Small intestine (tissue), 7 donors: ENCODE results near the gene HES1. TPM values are rescaled to one million over a fixed set of nuclear protein-coding genes. Genes with fewer than 3 reads are reported as not detected.

Source experiments
- DNase-seq, 2 donors: peaks; one replicate each; pipeline versions ENCODE4 v3.0.0 to v3.0.0-alpha.2; 2013
- FAIRE-seq: peaks from 2 replicates; lab custom pipeline; 2012; peaks lifted over from hg19 to GRCh38; lab: Jason Lieb, UNC
- H3K27ac ChIP-seq, 3 donors: one replicate each; pipeline ENCODE4 v1.5.1; 2013; ENCODE audit warnings: low read length in 2 of 3, mild to moderate bottlenecking in 2 of 3, control low read depth in 1 of 3, inconsistent platforms in 1 of 3, low read depth in 1 of 3, moderate library complexity in 1 of 3
- H3K27me3 ChIP-seq, 3 donors: one replicate each; pipeline ENCODE4 v1.6.1; 2013; ENCODE audit warnings: low read length in 3 of 3, inconsistent platforms in 1 of 3; ENCODE audit not compliant: control insufficient read depth in 3 of 3, insufficient read depth in 3 of 3
- H3K36me3 ChIP-seq, 3 donors: one replicate each; pipeline ENCODE4 v1.6.1; 2013; ENCODE audit warnings: low read length in 3 of 3, inconsistent platforms in 1 of 3, low read depth in 1 of 3, mild to moderate bottlenecking in 1 of 3, moderate library complexity in 1 of 3; ENCODE audit not compliant: control insufficient read depth in 3 of 3, insufficient read depth in 2 of 3
- H3K4me1 ChIP-seq, 3 donors: one replicate each; pipeline ENCODE4 v1.6.1; 2013; ENCODE audit warnings: low read length in 2 of 3, inconsistent platforms in 1 of 3, low read depth in 1 of 3, mild to moderate bottlenecking in 1 of 3, moderate library complexity in 1 of 3; ENCODE audit not compliant: control insufficient read depth in 3 of 3, insufficient read depth in 2 of 3
- H3K4me3 ChIP-seq, 3 donors: one replicate each; pipeline ENCODE4 v1.5.1; 2013; ENCODE audit warnings: low read length in 3 of 3, control low read depth in 1 of 3, inconsistent platforms in 1 of 3, low read depth in 1 of 3, mild to moderate bottlenecking in 1 of 3, moderate library complexity in 1 of 3
- H3K9me3 ChIP-seq, 2 donors: one replicate each; pipeline ENCODE4 v1.6.1; 2013; ENCODE audit warnings: low read depth in 1 of 2, low read length in 1 of 2; ENCODE audit not compliant: control insufficient read depth in 2 of 2, insufficient read depth in 1 of 2
- WGBS, 3 donors: extraction: QIAGEN DNeasy Blood & Tissue Kit; methylation state at CpG; one replicate each; pipeline ENCODE4 v1.1.7; 2013; 5-methylcytosine and 5-hydroxymethylcytosine counted together
- polyA plus RNA-seq, 4 donors: library from polyadenylated mRNA; stranded (reverse) in 3 of 4; unstranded in 1 of 4; fragments of 200-250 nt in 3 of 4; fragments of 120-200 nt in 1 of 4; gene quantifications; one replicate each; pipeline versions ENCODE4 v1.2.1 to v1.2.3, GENCODE V29; 2013
- donor health status: healthy with polysubstance abuse.
- donor health status: control.
- donor health status: control.
- donor health status: Bipolar disorder and iron deficiency.
- donor health status: healthy.

Gene HES1
- polyA plus RNA-seq, 4 donors = 12.3 to 53.5 (median 27.5) TPM

DNA sequence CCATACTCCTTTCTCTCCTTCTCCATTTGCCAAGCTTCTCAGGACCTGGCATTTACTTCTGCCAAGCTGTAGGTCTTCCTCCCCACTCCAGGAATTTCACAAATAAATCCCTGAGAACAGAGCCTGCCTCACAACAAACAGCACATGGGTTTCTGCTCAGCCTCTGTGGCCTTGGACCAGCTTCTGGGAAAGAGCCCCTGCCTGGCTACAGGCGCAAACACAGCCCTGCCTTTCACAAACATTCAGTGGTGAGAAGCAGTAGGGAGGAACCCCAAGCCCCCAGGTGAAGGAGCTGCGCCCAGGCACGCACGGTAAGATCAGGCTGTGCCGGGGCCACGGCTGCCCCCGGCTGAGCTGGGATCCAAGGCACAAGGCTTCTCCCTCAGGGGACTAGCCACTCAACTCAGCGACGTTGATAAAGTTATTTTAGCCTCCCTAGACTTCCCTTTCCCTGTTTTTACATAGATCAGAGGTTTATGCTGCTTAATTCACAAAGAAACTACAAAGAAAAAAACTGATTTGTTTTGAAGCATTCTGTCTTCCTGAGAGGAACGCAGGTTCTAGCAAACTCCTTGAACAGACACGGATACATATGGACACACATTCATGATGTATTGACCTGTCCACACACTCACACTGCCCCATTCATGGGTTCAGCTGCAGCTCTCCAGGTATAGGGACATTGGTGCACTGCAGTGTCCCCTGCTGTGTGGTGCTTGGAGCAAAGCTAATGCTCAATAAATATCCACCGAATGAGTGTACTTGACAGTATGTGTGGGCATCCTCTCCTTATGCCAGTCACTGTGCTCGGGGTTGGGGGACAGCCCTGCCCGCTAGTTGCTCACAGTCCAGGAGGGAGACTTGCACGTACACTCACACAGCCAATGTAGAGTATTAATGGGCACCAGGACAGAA is 25.4 kb downstream of the HES1 start:
- Histone ChIP-seq H3K4me1 (peaks cover 0 to 50% (median 7%) of the 10 kb centered on the region in 3 donors), H3K27ac (no peak overlapping the region), H3K4me3 (no peak overlapping the region), H3K27me3 (no peaks in the 10 kb centered on the region), H3K36me3 (no peaks in the 10 kb centered on the region), H3K9me3 (no peaks in the 10 kb centered on the region)
- DNase-seq = peak; percentile 27 to 69
- WGBS, 3 donors = 52 to 64% (median 59%) methylated on average over 15 of the region's 15 CpGs
- FAIRE-seq = no peak

DNA sequence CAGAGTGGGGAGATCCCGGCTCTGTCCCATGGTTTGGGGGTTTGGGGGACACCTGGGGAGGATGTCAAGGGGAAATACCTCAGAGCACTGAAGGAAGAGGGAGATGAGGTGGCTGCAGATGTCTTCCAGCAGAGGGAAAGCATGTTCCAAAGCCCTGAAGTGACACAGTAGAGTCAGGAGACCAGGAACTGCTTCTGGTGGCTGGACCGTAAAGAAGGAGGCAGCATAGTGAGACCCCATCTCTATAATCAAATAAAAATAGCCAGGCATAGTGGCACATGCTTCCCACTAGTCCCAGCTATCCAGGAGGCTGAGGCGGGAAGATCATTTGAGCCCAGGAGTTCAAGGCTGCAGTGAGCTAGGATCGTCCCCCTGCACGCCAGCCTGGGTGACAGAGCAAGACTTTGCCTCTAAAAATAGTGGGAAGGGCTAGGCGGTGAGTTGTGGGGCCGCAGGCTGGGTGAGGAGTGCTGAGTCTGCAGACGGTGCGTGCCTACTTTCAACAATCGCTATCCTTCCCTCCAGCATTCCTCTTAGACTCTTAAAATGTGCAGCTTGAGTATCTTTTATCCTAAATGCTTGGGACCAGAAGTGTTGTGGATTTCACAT is 26.2 kb downstream of the HES1 start:
- DNase-seq = peak in 1 of 2 donors; percentile 47
- FAIRE-seq = no peak
- no peaks in the 10 kb centered on the region for H3K36me3 ChIP-seq
- H3K4me3 ChIP-seq = no peak overlapping the region
- H3K27ac ChIP-seq = no peak overlapping the region
- 84 to 93% (median 90%) methylated on average over 10 of the region's 10 CpGs for WGBS, 3 donors
- peaks cover 0 to 58% (median 7%) of the 10 kb centered on the region in 3 donors for H3K4me1 ChIP-seq
- H3K9me3 ChIP-seq = no peaks in the 10 kb centered on the region
- H3K27me3 ChIP-seq = no peaks in the 10 kb centered on the region

GRCh38 chr3:194162817-194163584 is 27.1 kb downstream of the HES1 start:
- FAIRE-seq = no peak
- no peak overlapping the region for H3K27ac ChIP-seq
- WGBS, 3 donors = 92 to 94% (median 93%) methylated on average over 6 of the region's 6 CpGs

GRCh38 chr3:194163697-194164096 is 27.7 kb downstream of the HES1 start:
- peak; percentile 25 to 36 for DNase-seq
- H3K27ac ChIP-seq = no peak overlapping the region
- H3K9me3 ChIP-seq = no peaks in the 10 kb centered on the region
- no peaks in the 10 kb centered on the region for H3K27me3 ChIP-seq
- H3K36me3 ChIP-seq = no peaks in the 10 kb centered on the region
- no peak overlapping the region for H3K4me3 ChIP-seq
- WGBS, 3 donors = 38 to 71% (median 59%) methylated on average over 5 of the region's 5 CpGs
- FAIRE-seq = no peak
- peaks cover 0 to 56% (median 7%) of the 10 kb centered on the region in 3 donors for H3K4me1 ChIP-seq

More at GRCh38 chr3:194162817-194163584, 27.1 kb downstream of the HES1 start:
- H3K4me3 ChIP-seq = no peak overlapping the region
- H3K27me3 ChIP-seq = no peaks in the 10 kb centered on the region
- no peak for DNase-seq
- no peaks in the 10 kb centered on the region for H3K9me3 ChIP-seq
- peaks cover 0 to 58% (median 7%) of the 10 kb centered on the region in 3 donors for H3K4me1 ChIP-seq
- no peaks in the 10 kb centered on the region for H3K36me3 ChIP-seq

DNA sequence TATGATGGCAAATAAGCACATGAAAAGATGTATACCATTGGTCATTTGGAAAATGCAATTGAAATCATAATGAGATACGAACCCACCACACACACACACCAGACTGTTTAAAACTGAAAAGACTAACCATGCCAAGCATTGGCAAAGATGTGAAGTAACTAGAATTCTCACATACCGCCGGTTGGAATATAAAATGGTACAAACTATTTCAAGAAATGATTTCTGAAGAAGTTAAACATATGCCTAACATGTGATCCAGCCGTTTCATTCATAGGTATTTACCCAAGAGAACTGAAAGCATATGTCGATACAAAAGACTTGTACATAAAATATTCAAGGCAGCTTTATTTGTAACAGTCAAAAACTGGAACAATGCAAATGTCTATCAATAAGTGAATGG is 28.9 kb downstream of the HES1 start:
- Histone ChIP-seq H3K4me1 (peaks cover 0 to 46% (median 2%) of the 10 kb centered on the region in 3 donors), H3K4me3 (no peak overlapping the region), H3K27ac (no peak overlapping the region), H3K36me3 (no peaks in the 10 kb centered on the region), H3K27me3 (no peaks in the 10 kb centered on the region), H3K9me3 (no peaks in the 10 kb centered on the region)
- DNase-seq (no peak), FAIRE-seq (no peak)
- 86 to 89% (median 86%) methylated on average over 5 of the region's 5 CpGs for WGBS, 3 donors

DNA sequence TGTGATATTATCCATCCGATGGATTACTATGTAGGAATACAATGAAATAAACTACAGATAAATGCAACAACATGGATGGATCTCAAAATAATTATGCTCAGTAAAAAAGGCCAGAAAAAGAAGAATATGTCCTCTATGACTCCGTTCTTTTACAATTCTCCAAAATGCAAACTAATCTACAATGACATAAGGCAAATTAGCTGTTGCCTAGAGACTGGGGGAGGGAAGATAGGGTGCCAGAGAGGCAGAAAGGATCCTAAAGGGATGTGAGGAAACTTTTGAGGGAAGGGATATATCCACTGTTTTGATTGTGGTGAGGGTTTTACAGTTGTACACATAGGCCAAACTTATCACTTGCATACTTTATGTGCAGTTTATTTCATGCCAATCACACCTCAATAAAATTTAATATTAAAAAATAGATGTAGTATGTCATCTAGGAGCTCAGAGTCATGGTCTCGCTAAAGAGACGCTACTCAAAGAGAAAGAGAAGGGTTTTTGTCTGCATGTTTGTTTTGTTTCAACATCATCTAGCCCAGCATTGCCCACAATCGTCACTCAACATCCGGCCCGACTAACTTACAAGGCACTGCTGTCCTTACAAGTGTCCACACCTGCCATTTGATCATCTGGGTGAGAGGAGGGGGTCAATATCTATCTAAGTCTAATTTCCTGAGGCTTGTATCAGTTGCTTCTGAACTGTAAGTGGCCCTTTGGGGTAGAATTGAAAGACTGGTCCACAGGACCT is 29.5 kb downstream of the HES1 start:
- Histone ChIP-seq H3K27me3 (no peaks in the 10 kb centered on the region), H3K9me3 (no peaks in the 10 kb centered on the region), H3K27ac (peak overlapping the region in 1 of 3 donors; percentile 3), H3K4me1 (peaks cover 0 to 40% (median 0%) of the 10 kb centered on the region in 3 donors), H3K36me3 (no peaks in the 10 kb centered on the region), H3K4me3 (no peak overlapping the region)
- no peak for DNase-seq
- 83 to 89% (median 87%) methylated on average over 7 of the region's 7 CpGs for WGBS, 3 donors
- FAIRE-seq = no peak

DNA sequence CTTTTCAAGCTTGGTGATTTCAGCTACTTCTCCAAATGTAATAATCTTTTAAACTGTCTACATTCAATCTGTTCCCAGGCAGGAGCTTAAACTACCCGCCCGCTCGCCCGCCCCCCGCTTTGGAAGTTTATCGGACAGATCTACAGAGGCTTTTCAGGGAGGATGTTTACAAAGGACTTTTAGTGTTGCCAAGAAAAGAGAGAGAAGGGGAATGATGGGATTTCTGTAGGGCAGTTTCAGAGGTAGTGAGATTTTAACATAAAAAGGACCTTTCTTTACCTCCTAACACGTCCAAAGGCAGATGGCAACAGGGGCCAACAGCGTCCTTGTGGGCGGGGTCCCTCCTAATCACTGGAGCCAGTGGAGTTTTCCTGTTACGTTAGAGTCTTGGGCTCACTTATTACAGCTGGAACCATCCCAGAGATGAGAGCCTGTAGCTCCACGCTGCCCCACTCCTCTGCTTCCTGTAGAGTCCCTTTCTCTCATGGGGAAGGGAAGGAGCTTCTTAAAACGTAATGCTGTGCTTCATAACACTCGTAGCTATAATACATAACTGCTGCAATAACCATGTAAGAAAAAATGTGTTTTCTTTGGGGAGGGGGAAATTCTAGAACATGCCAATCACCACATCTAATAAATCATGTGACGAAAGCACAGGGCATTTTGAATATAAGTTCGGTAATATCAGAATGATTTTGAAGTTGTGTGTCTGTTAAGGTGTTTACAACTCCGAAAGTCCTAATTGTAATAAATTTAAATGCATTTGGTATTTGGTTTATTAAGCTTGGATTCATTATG is 30.9 kb downstream of the HES1 start:
- peak overlapping the region in 2 of 3 donors; percentile 40 to 44 for H3K27ac ChIP-seq
- FAIRE-seq (no peak), DNase-seq (peak in 1 of 2 donors; percentile 42)

More for the DNA sequence above, 30.9 kb downstream of the HES1 start:
- Histone ChIP-seq H3K4me3 (no peak overlapping the region), H3K4me1 (peaks cover 0 to 25% (median 0%) of the 10 kb centered on the region in 3 donors), H3K36me3 (no peaks in the 10 kb centered on the region), H3K9me3 (no peaks in the 10 kb centered on the region), H3K27me3 (no peaks in the 10 kb centered on the region)
- WGBS, 3 donors = 31 to 45% (median 37%) methylated on average over 16 of the region's 16 CpGs
